Measurements from ENCODE around the gene CD59.

- no peak for TF ChIP-seq CTCF (IDR thresholded peaks at IDR 0.05; ENCODE audit: insufficient read depth, low read length)
- no peak for TF ChIP-seq POLR2AphosphoS5 (IDR thresholded peaks at IDR 0.05; ENCODE audit: low read depth)
Observed at GRCh38 chr11:33724644-33725035, 11.6 kb downstream of the CD59 start.
